ENCODE results near the gene GTPBP10.
A peak's percentile ranks its signal among the peaks of the same experiment; 100 is the strongest.

Gene GTPBP10

DNA sequence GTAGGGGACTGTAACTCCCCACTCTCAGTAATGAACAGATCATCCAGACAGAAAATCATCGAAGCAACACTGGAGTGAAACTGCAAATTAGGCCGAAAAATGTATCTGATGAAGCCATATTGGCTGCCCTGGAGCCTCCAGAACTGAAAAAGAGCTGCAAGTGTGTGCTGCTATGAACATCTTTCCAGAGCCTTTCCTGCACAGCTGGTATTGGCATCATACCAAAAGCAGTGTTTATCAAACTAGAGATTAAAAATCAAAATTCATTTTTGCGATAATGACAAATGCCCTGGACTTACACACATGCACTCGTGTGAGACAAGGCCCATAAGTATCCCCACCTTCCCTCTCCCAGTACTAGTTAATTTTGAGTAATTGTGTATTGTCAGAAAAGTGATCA is 49.9 kb downstream of the GTPBP10 start:
- Histone ChIP-seq H3K4me3 (ENCODE audit: low read length) (no peak overlapping the region), H3K79me2 (ENCODE audit: control insufficient read depth, low read length) (no peaks in the 10 kb centered on the region), H3K4me1 (ENCODE audit: control insufficient read depth, low read length) (no peaks in the 10 kb centered on the region), H3K27ac (ENCODE audit: low read depth, low read length) (no peak overlapping the region), H3K4me2 (ENCODE audit: low read length) (no peak overlapping the region), H3K36me3 (ENCODE audit: control insufficient read depth, low read length) (no peaks in the 10 kb centered on the region), H4K20me1 (ENCODE audit: control insufficient read depth, insufficient read depth, low read depth, low read length) (no peaks in the 10 kb centered on the region), H3F3A (ENCODE audit: control insufficient read depth, insufficient read depth) (peaks cover 5% of the 10 kb centered on the region; the same call in 1 of the 2 replicates), H3K27me3 (ENCODE audit: control insufficient read depth, low read length) (no peaks in the 10 kb centered on the region), H3K9me2 (replicated peaks; ENCODE audit: control insufficient read depth, low read length) (no peaks in the 10 kb centered on the region), H3K9me3 (ENCODE audit: control insufficient read depth, insufficient read depth, low read length) (no peaks in the 10 kb centered on the region)
- no peak for TF ChIP-seq EZH2phosphoT487 (IDR thresholded peaks at IDR 0.05; ENCODE audit: borderline replicate concordance, low read length)
- TF ChIP-seq, protein P1, sequence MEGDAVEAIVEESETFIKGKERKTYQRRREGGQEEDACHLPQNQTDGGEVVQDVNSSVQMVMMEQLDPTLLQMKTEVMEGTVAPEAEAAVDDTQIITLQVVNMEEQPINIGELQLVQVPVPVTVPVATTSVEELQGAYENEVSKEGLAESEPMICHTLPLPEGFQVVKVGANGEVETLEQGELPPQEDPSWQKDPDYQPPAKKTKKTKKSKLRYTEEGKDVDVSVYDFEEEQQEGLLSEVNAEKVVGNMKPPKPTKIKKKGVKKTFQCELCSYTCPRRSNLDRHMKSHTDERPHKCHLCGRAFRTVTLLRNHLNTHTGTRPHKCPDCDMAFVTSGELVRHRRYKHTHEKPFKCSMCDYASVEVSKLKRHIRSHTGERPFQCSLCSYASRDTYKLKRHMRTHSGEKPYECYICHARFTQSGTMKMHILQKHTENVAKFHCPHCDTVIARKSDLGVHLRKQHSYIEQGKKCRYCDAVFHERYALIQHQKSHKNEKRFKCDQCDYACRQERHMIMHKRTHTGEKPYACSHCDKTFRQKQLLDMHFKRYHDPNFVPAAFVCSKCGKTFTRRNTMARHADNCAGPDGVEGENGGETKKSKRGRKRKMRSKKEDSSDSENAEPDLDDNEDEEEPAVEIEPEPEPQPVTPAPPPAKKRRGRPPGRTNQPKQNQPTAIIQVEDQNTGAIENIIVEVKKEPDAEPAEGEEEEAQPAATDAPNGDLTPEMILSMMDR (IDR thresholded peaks at IDR 0.05; ENCODE audit: low read depth, low read length, poor library complexity, severe bottlenecking): no peak

DNA sequence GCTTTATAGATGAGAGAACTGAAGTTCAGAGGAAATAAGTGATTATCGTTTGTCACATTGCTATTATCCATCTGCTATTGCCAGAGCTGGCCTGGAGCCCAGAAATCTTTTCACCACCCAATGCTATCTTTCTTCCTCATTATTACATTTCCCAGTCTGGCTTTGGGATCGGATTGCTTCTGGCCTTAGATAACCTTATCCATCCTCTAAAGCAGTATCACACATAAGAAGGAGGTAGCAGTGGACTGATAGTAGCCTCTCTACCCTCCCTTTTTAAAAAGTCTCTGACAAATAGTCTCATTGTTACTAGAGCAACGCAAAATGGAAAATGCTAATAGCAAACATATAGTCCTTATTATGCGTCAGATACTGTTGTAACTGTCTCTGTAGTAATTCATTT is 55.5 kb downstream of the GTPBP10 start:
- Histone ChIP-seq H3K9me3 (ENCODE audit: control insufficient read depth, insufficient read depth, low read length) (no peaks in the 10 kb centered on the region), H3K79me2 (ENCODE audit: control insufficient read depth, low read length) (0 out of 2 replicates have a peak, but pooled peaks cover 3% of the 10 kb centered on the region), H4K20me1 (ENCODE audit: control insufficient read depth, insufficient read depth, low read depth, low read length) (no peaks in the 10 kb centered on the region), H3K27ac (ENCODE audit: low read depth, low read length) (no peak overlapping the region), H3K9me2 (replicated peaks; ENCODE audit: control insufficient read depth, low read length) (no peaks in the 10 kb centered on the region), H3K4me1 (ENCODE audit: control insufficient read depth, low read length) (peaks cover 14% of the 10 kb centered on the region), H3F3A (ENCODE audit: control insufficient read depth, insufficient read depth) (peaks cover 19% of the 10 kb centered on the region), H3K4me2 (ENCODE audit: low read length) (no peak overlapping the region), H3K4me3 (ENCODE audit: low read length) (no peak overlapping the region), H3K36me3 (ENCODE audit: control insufficient read depth, low read length) (peaks cover 11% of the 10 kb centered on the region), H3K27me3 (ENCODE audit: control insufficient read depth, low read length) (no peaks in the 10 kb centered on the region; the same call in 1 of the 2 replicates)
- TF ChIP-seq, protein P1 (IDR thresholded peaks at IDR 0.05; ENCODE audit: low read depth, low read length, poor library complexity, severe bottlenecking): no peak
- TF ChIP-seq EZH2phosphoT487 (IDR thresholded peaks at IDR 0.05; ENCODE audit: borderline replicate concordance, low read length): no peak

DNA sequence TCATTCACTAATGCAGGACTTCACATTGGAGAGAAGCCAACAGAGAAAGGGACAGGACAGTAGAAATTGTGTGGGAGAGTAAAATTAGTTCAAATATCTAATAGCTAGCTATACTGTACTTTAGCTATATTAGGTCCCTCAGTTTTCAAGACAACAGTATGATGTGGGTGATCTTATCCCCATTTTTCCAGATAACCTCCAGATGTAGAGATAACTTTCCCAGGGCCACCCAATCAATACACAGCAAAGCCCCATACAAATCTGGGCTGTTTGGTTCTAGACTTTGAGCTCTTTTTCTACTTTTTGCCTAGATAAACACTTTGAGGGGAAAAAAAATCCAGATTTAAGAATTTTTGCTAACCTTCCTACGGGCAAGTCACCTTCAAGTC is 56.3 kb downstream of the GTPBP10 start:
- Histone ChIP-seq H3K79me2 (ENCODE audit: control insufficient read depth, low read length) (0 out of 2 replicates have a peak, but pooled peaks cover 3% of the 10 kb centered on the region), H3F3A (ENCODE audit: control insufficient read depth, insufficient read depth) (peaks cover 19% of the 10 kb centered on the region), H3K4me2 (ENCODE audit: low read length) (peak overlapping the region; percentile 85), H4K20me1 (ENCODE audit: control insufficient read depth, insufficient read depth, low read depth, low read length) (no peaks in the 10 kb centered on the region), H3K9me2 (replicated peaks; ENCODE audit: control insufficient read depth, low read length) (no peaks in the 10 kb centered on the region), H3K4me3 (ENCODE audit: low read length) (peak overlapping the region; percentile 91), H3K36me3 (ENCODE audit: control insufficient read depth, low read length) (peaks cover 17% of the 10 kb centered on the region), H3K27ac (ENCODE audit: low read depth, low read length) (no peak overlapping the region), H3K27me3 (ENCODE audit: control insufficient read depth, low read length) (no peaks in the 10 kb centered on the region; the same call in 1 of the 2 replicates), H3K9me3 (ENCODE audit: control insufficient read depth, insufficient read depth, low read length) (no peaks in the 10 kb centered on the region), H3K4me1 (ENCODE audit: control insufficient read depth, low read length) (peaks cover 14% of the 10 kb centered on the region)
- TF ChIP-seq EZH2phosphoT487 (IDR thresholded peaks at IDR 0.05; ENCODE audit: borderline replicate concordance, low read length): no peak
- TF ChIP-seq, protein P1 (IDR thresholded peaks at IDR 0.05; ENCODE audit: low read depth, low read length, poor library complexity, severe bottlenecking): no peak

Measured in DOHH2 (cell line).